ENCODE results near the gene CDH26. TPM values are rescaled to one million over a fixed set of nuclear protein-coding genes. Genes with fewer than 3 reads are reported as not detected.

Gene CDH26
- polyA plus RNA-seq, 1 donor (not counting 4 experiments of a cell fraction or from before 2014, with no cell fraction given) = 1.1 TPM

DNA sequence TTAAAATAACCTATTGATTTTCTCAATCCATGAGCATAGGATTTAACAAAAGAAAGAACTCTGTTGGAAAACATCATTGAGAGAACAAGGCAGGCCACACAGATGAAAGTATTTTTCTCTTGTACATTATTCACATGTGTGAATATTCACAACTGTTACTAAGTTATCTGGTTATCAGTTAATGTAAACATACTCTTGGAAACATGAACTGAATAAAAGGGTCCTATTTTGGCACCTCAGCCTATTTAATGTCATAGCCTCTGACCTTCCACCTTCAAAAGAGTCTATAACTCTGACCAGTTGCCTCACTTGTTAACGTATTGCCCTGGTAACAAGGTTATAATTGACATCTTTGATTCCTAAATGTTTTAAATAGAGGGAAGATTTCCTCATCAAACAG, 32.9 kb upstream of the CDH26 start:
- no peak overlapping the region for H3K27ac ChIP-seq (ENCODE audit: control insufficient read depth, insufficient read depth, low read length)
- no peak for FAIRE-seq
- no peaks in the 10 kb centered on the region for H3K9me3 ChIP-seq (ENCODE audit: control insufficient read depth, low read depth, low read length)
- dilution Hi-C loops (cut with MboI; ENCODE audit: extremely low pct_ligation_motif_present, low sequenced_read_pairs) = no loop called here
- H3K4me2 ChIP-seq (ENCODE audit: control insufficient read depth, extremely low read depth, insufficient read depth, low read depth, low read length) = no peak overlapping the region
- no peak for TF ChIP-seq EZH2 (IDR thresholded peaks at IDR 0.05; ENCODE audit: low read length)
- TF ChIP-seq, protein P1, sequence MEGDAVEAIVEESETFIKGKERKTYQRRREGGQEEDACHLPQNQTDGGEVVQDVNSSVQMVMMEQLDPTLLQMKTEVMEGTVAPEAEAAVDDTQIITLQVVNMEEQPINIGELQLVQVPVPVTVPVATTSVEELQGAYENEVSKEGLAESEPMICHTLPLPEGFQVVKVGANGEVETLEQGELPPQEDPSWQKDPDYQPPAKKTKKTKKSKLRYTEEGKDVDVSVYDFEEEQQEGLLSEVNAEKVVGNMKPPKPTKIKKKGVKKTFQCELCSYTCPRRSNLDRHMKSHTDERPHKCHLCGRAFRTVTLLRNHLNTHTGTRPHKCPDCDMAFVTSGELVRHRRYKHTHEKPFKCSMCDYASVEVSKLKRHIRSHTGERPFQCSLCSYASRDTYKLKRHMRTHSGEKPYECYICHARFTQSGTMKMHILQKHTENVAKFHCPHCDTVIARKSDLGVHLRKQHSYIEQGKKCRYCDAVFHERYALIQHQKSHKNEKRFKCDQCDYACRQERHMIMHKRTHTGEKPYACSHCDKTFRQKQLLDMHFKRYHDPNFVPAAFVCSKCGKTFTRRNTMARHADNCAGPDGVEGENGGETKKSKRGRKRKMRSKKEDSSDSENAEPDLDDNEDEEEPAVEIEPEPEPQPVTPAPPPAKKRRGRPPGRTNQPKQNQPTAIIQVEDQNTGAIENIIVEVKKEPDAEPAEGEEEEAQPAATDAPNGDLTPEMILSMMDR (optimal IDR thresholded peaks at IDR 0.05 in 1 of 3, IDR thresholded peaks at IDR 0.05 in 1 of 3, conservative IDR thresholded peaks at IDR 0.05 in 1 of 3; ENCODE audit: extremely low read depth in 1 of 3, insufficient read depth in 2 of 3, low read length in 3 of 3) = no peak
- no peaks in the 10 kb centered on the region for H3K9me1 ChIP-seq (ENCODE audit: control insufficient read depth, extremely low read depth, insufficient read depth, low read length)
- H4K20me1 ChIP-seq (ENCODE audit: control insufficient read depth, extremely low read depth, insufficient read depth, low read length) = no peaks in the 10 kb centered on the region
- no peaks in the 10 kb centered on the region for H3K4me1 ChIP-seq (ENCODE audit: control insufficient read depth, extremely low read depth, insufficient read depth, low read length)
- no peak overlapping the region for H3K4me3 ChIP-seq (ENCODE audit: control insufficient read depth in 2 of 3, extremely low read depth in 1 of 3, insufficient read depth in 2 of 3, low read depth in 1 of 3, low read length in 3 of 3)
- no peak for DNase-seq (ENCODE audit: low read depth, low spot score)
- no peak overlapping the region for H2AFZ ChIP-seq (ENCODE audit: control insufficient read depth, low read length)
- no peaks in the 10 kb centered on the region for H3K79me2 ChIP-seq (ENCODE audit: control insufficient read depth, insufficient read depth, low read length)
- no peaks in the 10 kb centered on the region for H3K27me3 ChIP-seq (ENCODE audit: control insufficient read depth, extremely low read depth, insufficient read depth, low read length)
- H3K36me3 ChIP-seq (ENCODE audit: control insufficient read depth in 2 of 2, extremely low read depth in 1 of 2, insufficient read depth in 2 of 2, low read length in 2 of 2) = no peaks in the 10 kb centered on the region
- H3K9ac ChIP-seq (ENCODE audit: control insufficient read depth, extremely low read depth, insufficient read depth, low read length) = no peak overlapping the region

DNA sequence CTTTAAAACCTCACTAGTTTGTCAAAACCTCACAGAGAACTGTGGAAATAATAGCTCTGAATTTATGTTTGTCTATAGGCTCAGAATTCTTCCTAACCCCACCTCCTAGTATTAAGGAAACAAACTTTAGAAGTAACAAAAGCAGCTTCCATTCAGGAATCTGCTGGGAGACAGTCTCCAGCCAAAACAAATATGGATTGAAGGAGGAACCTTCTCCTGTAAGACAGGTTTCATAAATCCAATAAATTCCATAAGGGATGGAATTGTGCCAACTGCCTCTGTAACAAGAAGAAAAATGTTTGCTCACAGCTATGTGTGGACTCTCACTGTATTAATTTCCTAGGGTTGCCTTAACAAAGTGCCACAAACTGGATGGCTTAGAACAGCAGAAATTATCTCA, 32.3 kb upstream of the CDH26 start:
- dilution Hi-C loops (cut with MboI; ENCODE audit: extremely low pct_ligation_motif_present, low sequenced_read_pairs) = no loop called here
- no peak for FAIRE-seq

More for the DNA sequence above, 32.3 kb upstream of the CDH26 start:
- Histone ChIP-seq H3K4me2 (ENCODE audit: control insufficient read depth, extremely low read depth, insufficient read depth, low read depth, low read length) (no peak overlapping the region), H4K20me1 (ENCODE audit: control insufficient read depth, extremely low read depth, insufficient read depth, low read length) (no peaks in the 10 kb centered on the region), H3K4me3 (ENCODE audit: control insufficient read depth in 2 of 3, extremely low read depth in 1 of 3, insufficient read depth in 2 of 3, low read depth in 1 of 3, low read length in 3 of 3) (no peak overlapping the region), H3K9ac (ENCODE audit: control insufficient read depth, extremely low read depth, insufficient read depth, low read length) (no peak overlapping the region), H3K9me3 (ENCODE audit: control insufficient read depth, low read depth, low read length) (no peaks in the 10 kb centered on the region), H3K79me2 (ENCODE audit: control insufficient read depth, insufficient read depth, low read length) (no peaks in the 10 kb centered on the region), H2AFZ (ENCODE audit: control insufficient read depth, low read length) (no peak overlapping the region), H3K27ac (ENCODE audit: control insufficient read depth, insufficient read depth, low read length) (no peak overlapping the region), H3K27me3 (ENCODE audit: control insufficient read depth, extremely low read depth, insufficient read depth, low read length) (no peaks in the 10 kb centered on the region), H3K4me1 (ENCODE audit: control insufficient read depth, extremely low read depth, insufficient read depth, low read length) (no peaks in the 10 kb centered on the region), H3K9me1 (ENCODE audit: control insufficient read depth, extremely low read depth, insufficient read depth, low read length) (no peaks in the 10 kb centered on the region), H3K36me3 (ENCODE audit: control insufficient read depth in 2 of 2, extremely low read depth in 1 of 2, insufficient read depth in 2 of 2, low read length in 2 of 2) (no peaks in the 10 kb centered on the region)
- DNase-seq (ENCODE audit: low read depth, low spot score) = no peak
- no peak for TF ChIP-seq EZH2 (IDR thresholded peaks at IDR 0.05; ENCODE audit: low read length)
- TF ChIP-seq, protein P1 (optimal IDR thresholded peaks at IDR 0.05 in 1 of 3, IDR thresholded peaks at IDR 0.05 in 1 of 3, conservative IDR thresholded peaks at IDR 0.05 in 1 of 3; ENCODE audit: extremely low read depth in 1 of 3, insufficient read depth in 2 of 3, low read length in 3 of 3) = no peak

Measured in keratinocyte (primary cell).